ENCODE results near the gene ANKDD1A. TPM values are rescaled to one million over a fixed set of nuclear protein-coding genes. Genes with fewer than 3 reads are reported as not detected.

The ANKDD1A gene
- 10 to 100 TPM in 2 of 4 donors, 1 to 10 TPM in 2; 4.6 to 15.6 (median 8.5) TPM for total RNA-seq

- Histone ChIP-seq H3K27me3 (no peaks in the 10 kb centered on the region), H3K9me3 (no peaks in the 10 kb centered on the region), H3K4me1 (peaks cover 0 to 26% (median 4%) of the 10 kb centered on the region in 3 donors), H3K27ac (peak within 1 kb of the TSS in 3 of 4 donors; percentile 74 to 80 (median 77)), H3K4me3 (peak within 1 kb of the TSS; percentile 48 to 69), H3K36me3 (no peaks in the 10 kb centered on the region)
- ATAC-seq, result peak; percentile 93
- TF ChIP-seq POLR2A (IDR thresholded peaks at IDR 0.05) (peak in 1 of 2 donors; percentile 44), CTCF (IDR thresholded peaks at IDR 0.05) (no peak), EP300 (IDR thresholded peaks at IDR 0.05) (no peak)
- WGBS, 2 donors (ENCODE audit: low coverage in 1 of 2), result 5 to 19% methylated on average over 2 to 4 of the region's 72 CpGs
Observed at GRCh38 chr15:64911311-64912186, at the start of gene ANKDD1A. Gene ANKDD1A (plus strand): TSS chr15:64911902. CDS start chr15:64911931, 29 bp downstream.

GRCh38 chr15:64861960-64862359 lies 49.7 kb upstream of the ANKDD1A start:
- no peak for ATAC-seq
- H3K27me3 ChIP-seq, result no peaks in the 10 kb centered on the region
- H3K36me3 ChIP-seq, result peaks cover 0 to 74% of the 10 kb centered on the region in 2 donors
- peak overlapping the region in 3 of 4 donors; percentile 90 to 96 (median 91) for H3K27ac ChIP-seq
- no peaks in the 10 kb centered on the region for H3K9me3 ChIP-seq
- TF ChIP-seq CTCF (IDR thresholded peaks at IDR 0.05) (no peak), POLR2A (IDR thresholded peaks at IDR 0.05) (no peak), EP300 (IDR thresholded peaks at IDR 0.05) (no peak), POLR2AphosphoS5 (IDR thresholded peaks at IDR 0.05) (no peak)
- no peak overlapping the region for H3K4me3 ChIP-seq
- WGBS, 2 donors (ENCODE audit: low coverage in 1 of 2), result 76 to 83% methylated on average over 4 of the region's 4 CpGs
- peaks cover 13 to 81% (median 47%) of the 10 kb centered on the region in 3 donors for H3K4me1 ChIP-seq

GRCh38 chr15:64862408-64862807 lies 49.3 kb upstream of the ANKDD1A start:
- Histone ChIP-seq H3K9me3 (no peaks in the 10 kb centered on the region), H3K4me1 (peaks cover 8 to 81% (median 45%) of the 10 kb centered on the region in 3 donors), H3K36me3 (peaks cover 0 to 78% of the 10 kb centered on the region in 2 donors), H3K27ac (peak overlapping the region in 3 of 4 donors; percentile 90 to 96 (median 91)), H3K4me3 (no peak overlapping the region), H3K27me3 (no peaks in the 10 kb centered on the region)
- no peak for ATAC-seq
- 100% methylated on average over 1 of the region's 1 CpG for WGBS, 2 donors (ENCODE audit: low coverage in 1 of 2)
- TF ChIP-seq POLR2A (IDR thresholded peaks at IDR 0.05) (no peak), EP300 (IDR thresholded peaks at IDR 0.05) (no peak), CTCF (IDR thresholded peaks at IDR 0.05) (no peak)

- H3K4me1 ChIP-seq, result peaks cover 0 to 69% (median 30%) of the 10 kb centered on the region in 3 donors
- no peak overlapping the region for H3K4me3 ChIP-seq
- WGBS, 2 donors (ENCODE audit: low coverage in 1 of 2), result no CpG with 5 or more reads among the region's 1 CpG
- no peaks in the 10 kb centered on the region for H3K9me3 ChIP-seq
- H3K36me3 ChIP-seq, result peaks cover 0 to 81% of the 10 kb centered on the region in 2 donors
- H3K27ac ChIP-seq, result peak overlapping the region in 3 of 4 donors; percentile 34 to 70 (median 57)
- no peak for TF ChIP-seq CTCF (IDR thresholded peaks at IDR 0.05)
- ATAC-seq, result no peak
- no peaks in the 10 kb centered on the region for H3K27me3 ChIP-seq
Observed at GRCh38 chr15:64864068-64864467, 47.6 kb upstream of the ANKDD1A start.
